HG02798 (cell line): Measurements from ENCODE around the gene PCAT7.

Source experiments
- ATAC-seq: cut with Tn5 transposase; IDR thresholded peaks from one replicate; pipeline ENCODE4 v1.9.1; 2021; ENCODE audit warnings: mild to moderate bottlenecking; ENCODE audit not compliant: unreplicated experiment, poor library complexity

PCAT7 gene

DNA sequence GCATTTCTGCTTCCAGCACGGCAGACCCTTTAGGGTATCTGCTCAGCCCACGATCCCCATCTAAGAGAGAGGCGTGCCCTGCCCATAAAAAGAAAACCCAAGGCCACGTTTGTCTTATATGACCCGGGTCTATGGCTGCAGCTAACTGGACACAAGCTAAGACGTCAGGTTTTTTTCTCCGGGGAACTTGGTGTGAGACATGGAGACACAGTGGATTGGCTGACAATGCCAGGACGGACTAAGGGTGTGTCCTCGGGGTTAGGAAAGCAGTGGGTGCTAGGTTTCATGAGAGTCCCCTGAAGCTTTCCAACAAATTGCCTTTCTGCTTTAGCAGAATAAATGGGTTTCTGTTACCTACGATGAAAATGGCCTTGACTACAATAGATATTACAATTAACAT lies 45.8 kb downstream of the PCAT7 start:
- ATAC-seq, result no peak

DNA sequence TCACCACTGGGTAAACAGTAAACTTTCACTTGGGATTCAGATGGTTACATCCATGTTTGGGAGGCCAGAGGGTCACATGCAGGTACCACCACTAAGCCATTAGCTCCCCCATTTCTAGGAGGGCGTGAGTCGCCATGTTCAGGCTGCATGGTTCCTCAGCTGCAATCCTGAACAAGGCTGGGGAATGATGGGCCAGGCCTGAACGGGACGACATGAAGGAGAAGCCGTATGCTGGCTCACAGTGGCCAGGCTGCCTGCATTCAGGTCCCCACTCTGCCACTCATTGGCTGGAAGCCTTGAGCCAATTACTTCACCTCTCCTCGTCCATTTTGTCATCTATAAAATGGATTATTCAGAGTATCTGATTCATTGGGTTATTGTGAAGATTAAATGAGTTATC lies 47.8 kb downstream of the PCAT7 start:
- no peak for ATAC-seq

DNA sequence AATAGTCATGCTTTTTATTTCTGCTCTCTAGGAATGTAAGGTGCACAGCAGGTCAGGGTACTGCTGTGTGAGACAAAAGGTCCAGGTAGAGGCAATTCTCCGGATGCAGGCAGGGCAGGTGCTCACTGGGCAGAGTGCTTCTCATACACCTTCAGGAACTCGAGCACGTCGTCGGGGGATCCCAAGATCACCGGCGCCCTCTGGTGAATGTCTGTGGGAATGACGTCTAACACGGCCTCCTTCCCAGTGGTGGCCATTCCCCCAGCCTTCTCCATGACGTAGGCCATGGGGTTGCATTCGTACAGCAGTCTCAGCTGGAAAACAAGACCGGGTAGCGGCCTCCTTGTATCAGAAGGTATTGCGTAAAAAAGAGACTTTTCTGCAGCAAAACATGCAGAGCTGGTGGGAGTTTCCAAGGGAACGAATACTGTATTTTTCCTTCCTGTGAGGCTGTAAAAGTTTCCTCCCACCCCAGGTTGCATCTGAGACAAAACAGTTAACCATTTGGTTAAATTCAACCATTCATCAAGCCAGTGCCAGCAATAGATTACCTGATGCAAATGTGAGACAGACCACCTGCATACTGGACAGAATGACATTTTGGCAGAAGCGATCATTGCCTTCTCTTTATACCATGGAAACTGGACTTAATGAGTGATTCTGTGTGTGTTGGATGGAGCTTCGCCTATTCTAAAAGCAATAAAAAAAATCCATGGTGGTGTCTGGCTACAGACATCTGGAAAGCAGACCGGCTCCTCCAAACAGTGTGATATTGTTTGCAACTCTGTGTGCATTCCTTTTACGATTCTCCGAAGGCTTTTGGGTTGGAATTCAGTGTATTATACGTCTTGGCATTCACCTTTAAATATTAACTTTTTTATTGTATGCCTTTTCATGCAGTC lies 48.6 kb downstream of the PCAT7 start:
- ATAC-seq, result peak; percentile 60

DNA sequence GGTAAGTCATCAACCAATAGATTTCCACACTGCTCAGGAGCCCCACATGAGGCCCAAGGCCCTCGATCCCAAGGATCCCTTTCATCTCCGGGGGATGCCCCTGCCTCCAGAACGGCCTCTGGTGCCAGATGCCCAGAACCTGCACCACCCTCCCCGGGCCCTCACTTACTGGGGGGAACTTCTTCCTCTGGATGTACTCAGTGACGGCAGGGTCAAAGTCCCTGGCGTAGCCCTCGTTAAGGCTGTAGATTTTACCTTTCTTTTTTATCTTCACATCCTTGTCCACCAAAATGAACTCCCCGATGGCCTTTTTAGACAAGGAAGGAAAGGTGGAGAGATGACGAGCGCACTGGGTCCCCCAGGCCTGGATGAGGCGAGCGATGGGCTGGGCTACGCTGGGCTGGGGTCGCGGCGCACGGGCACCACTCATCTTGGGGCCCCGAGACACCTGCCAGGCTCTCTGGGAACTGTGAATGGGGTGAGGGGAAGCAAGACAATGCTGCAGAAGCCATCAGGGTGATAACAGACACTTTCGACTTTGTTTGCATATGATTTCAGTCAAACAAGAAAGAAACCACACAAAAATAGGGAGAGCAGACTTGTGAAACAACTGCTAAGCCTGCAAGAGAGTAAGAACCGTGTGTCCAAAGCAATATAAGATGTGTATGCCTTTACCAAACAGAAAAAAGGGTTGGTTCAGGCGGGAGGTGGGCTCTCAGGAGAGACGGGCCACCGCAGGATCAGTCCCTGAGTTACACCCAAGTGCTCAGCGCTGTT lies 52.0 kb downstream of the PCAT7 start:
- no peak for ATAC-seq

DNA sequence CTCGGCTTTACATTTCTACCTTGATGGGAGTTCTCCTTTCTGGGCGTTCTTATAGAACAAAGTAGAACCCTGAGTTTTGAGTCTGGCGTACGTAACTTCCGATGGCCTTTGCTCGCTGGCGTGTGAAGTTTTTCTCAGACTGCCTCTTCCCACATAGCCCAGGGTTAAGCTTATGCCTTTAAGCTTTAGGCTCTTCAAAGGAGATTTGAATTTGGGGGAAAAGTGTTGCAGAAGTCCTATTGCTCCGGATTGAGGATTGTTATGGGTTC lies 52.5 kb downstream of the PCAT7 start:
- ATAC-seq, result no peak

DNA sequence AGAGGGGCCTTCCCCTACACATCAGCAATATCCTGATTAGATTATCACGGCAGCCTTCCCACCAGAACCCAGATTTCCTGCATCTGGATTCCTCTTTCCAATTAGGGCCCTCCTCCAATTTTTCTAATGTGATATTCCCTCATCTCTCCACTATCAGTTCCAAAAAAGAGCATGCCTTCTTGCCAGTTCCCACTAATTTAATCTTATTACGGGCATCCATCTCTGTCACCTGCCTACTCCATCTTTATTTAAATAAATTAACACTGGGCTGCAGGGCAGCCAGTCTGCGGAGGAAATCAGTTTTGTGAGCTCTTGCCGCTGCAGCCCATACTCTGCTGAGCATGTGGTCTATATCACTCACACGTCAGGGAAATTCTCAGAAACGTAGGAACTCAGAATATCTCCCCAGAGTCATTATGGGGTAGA lies 55.3 kb downstream of the PCAT7 start:
- ATAC-seq, result no peak

DNA sequence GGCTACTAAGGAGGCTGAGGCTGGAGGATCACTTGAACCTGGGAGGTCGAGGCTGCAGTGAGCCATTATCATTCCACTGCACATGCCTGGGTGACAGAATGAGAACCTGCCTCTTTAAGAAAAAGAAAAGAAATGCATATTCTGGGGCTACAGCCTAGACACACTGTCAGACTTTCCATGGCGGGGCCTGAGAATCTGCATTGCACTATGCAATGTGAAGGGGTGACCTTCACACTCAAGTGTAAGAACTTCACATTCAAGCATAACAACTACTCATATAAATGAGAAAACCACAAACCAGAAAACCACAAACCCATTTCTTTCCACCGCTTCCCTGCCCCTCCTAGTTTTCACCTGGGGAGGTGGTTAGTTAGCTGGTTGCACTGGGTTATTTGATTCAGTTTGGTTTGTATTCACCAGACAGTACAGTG lies 56.8 kb downstream of the PCAT7 start:
- ATAC-seq, result no peak

DNA sequence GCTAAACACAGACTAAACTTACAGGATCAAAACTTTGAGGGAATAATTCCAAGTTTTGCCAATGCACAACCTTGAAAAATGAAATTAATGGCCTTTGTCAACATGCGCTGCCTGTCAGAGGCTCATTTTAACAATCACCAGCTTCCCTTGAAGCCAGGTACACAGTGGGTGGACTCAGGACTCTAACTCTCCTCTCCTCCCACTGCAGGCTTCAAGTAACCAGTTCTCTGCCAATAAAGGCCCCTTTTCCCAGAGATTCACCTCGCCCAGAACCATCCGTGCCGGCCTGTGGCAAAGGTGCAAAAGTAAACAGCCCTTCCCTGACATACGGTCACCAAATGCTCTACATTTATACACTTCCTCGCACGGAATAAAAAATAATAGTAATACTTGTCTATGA lies 57.2 kb downstream of the PCAT7 start:
- ATAC-seq, result no peak

DNA sequence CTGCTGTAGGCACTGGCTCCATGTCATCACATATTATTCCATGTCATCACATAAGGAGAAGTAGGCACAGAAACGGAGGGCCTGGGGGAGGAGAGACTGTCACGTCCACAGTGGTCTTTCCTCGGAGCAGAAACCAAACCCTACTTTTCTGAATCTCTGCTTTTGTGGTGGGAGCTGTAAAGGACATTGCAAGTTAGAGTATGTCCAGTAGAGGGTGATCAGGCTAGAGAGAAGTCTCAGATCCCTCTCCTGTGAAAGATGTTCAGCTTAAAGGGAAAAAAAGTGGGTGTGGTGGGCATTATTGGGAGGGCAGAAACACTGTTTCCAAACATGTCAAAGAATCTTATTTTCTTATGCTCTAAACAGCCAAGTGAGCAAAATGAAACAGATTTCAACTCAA lies 58.1 kb downstream of the PCAT7 start:
- ATAC-seq, result no peak

DNA sequence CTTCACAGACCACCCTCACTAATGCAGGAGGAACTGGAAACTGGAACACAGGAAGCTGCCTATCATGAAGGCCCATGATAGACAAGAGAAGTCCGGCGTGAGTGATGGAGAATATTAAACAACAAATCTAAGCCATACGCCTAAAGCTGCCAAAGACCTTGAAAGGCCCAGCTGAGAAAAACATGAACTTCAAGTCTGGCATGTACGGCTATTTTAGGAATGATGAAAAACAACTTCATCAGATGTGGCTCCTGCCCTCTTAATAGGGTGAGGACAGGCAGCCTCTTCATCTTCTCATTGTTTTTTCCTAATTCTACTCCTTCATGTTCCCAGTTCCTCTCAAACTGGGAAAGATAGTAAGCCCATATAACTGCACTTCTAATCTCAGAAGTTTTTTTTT lies 64.1 kb downstream of the PCAT7 start:
- ATAC-seq, result no peak
